Epithelial cell of esophagus (primary cell): Measurements from ENCODE around the gene PDGFC.

Experiments
- DNase-seq: peaks from one replicate; pipeline ENCODE4 v3.0.0; 2010; ENCODE audit warnings: low read depth
- H3K4me3 ChIP-seq: 2 replicates; pipeline ENCODE4 v1.5.1; 2011; ENCODE audit warnings: mild to moderate bottlenecking, low read length, control low read depth
- TF ChIP-seq, protein P1 (sequence below): IDR thresholded peaks from 2 replicates; pipeline ENCODE4 v1.5.1; 2011; ENCODE audit warnings: low read depth, mild to moderate bottlenecking, low read length, control low read depth, inconsistent platforms; ENCODE audit not compliant: insufficient read depth; ENCODE audit errors: missing control alignments

PDGFC gene

DNA sequence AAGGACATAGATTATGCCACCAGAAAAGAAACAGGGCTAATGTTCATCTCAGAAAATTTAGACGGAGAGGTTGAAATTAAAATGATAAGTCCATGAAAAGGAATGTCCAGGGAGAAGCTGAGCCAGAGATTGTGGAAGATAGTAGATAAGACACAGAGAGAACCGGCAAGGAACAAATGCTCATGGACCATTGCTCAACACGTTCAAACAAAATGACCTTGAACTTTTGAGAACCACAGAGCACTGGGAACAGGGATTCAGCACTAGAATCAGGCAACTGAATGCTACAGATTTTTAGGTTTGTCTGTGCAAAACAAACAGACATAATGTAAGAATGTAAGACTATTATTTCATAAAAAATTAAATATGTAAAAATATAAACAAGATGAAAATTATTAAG, 206.3 kb downstream of the PDGFC start:
- TF ChIP-seq, protein P1, sequence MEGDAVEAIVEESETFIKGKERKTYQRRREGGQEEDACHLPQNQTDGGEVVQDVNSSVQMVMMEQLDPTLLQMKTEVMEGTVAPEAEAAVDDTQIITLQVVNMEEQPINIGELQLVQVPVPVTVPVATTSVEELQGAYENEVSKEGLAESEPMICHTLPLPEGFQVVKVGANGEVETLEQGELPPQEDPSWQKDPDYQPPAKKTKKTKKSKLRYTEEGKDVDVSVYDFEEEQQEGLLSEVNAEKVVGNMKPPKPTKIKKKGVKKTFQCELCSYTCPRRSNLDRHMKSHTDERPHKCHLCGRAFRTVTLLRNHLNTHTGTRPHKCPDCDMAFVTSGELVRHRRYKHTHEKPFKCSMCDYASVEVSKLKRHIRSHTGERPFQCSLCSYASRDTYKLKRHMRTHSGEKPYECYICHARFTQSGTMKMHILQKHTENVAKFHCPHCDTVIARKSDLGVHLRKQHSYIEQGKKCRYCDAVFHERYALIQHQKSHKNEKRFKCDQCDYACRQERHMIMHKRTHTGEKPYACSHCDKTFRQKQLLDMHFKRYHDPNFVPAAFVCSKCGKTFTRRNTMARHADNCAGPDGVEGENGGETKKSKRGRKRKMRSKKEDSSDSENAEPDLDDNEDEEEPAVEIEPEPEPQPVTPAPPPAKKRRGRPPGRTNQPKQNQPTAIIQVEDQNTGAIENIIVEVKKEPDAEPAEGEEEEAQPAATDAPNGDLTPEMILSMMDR, result no peak
- no peak overlapping the region for H3K4me3 ChIP-seq
- DNase-seq, result no peak

DNA sequence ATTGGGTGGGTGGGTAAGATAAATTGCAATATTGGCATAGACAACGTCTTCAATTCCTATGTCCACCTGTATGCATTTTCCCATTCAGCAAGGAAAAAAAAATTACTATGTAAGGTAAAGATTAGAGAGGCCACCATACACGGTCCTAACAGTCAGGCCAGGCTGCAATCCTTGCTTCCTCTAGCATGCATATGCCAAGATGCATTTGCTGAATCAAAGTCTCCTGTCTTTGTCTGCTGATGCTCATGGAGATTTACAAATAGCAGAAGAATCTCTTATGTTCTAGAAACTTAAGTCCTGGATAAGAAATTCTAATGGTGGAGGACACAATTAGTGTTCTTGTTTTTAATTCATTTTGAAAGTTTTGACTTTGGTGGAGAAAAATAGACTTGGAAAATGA, 206.8 kb downstream of the PDGFC start:
- DNase-seq, result no peak

DNA sequence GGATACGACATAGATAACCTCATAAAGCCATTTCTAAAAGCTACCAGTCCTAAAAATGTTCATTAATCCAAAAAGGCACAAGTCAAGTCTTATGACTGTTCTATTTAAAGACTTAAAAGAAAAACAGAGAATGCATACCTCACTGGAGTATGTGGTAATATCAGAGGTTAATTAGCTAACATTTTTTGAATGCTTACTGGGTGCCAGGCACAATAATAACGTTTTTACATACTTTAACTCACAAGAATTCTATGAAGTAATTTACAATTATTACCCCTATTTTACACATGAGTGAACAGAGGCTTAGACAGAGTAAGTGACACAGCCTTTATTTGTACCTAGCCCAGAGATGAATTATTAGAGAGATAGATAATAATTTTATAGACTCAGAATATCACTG, 207.5 kb downstream of the PDGFC start:
- H3K4me3 ChIP-seq, result no peak overlapping the region
- DNase-seq, result peak; percentile 46
- TF ChIP-seq, protein P1, result no peak

More for the DNA sequence above, 206.8 kb downstream of the PDGFC start:
- TF ChIP-seq, protein P1, result no peak
- no peak overlapping the region for H3K4me3 ChIP-seq

DNA sequence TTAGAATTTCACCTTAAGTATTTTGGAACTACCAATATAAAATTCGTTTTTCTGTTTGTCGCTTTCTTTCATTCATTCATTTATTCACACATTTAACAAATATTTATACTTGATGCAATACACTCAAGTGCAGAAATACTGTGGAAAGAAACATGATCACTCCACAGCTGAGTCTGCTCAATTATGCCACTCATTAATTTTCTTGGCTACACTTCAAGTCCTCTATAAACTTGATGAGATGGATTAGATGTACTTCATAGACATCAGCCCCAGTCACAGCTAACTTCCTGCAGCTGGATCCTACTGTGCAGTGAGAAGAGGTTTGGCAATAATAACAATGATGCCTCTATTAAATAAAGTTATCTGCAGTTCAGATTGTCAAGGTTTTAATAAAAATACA, 208.1 kb downstream of the PDGFC start:
- H3K4me3 ChIP-seq, result no peak overlapping the region
- TF ChIP-seq, protein P1, result no peak
- no peak for DNase-seq

DNA sequence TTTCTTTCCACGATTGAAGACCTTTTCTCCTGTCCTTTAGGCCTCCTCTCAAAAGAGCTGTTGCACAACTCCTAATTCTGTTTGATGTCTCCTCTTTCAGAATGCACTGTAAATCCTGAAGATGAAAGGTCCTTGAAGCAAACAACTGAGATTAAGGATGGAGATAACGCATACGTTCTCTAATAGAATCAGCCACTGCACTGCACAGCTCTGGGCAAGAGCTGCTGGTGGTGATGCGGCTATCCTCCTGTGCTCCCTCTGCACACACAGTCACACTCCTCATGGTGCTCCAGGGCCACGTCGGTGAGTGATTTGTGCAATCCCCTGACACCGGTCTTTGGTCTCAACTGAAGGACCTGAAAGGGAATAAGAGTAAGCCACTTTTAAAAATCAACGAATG, 208.7 kb downstream of the PDGFC start:
- H3K4me3 ChIP-seq, result no peak overlapping the region
- TF ChIP-seq, protein P1, result no peak
- DNase-seq, result no peak

DNA sequence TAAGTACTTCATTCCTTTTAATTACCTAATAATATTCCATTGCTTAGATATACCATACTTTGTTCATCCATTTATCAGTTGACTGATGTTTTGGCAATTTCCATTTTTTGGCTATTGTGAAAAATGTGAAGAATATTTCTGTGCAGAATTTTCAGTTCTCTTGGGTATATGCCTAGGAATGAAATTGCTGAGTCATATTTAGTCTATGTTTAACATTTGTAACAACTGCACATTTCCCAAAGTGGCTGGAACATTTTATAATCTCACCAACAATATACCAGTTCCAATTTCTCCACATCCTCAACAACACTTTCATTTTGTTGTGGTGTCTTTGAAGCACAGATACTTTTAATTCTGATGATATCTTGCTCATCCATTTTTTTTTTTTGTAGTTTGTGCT, 215.5 kb downstream of the PDGFC start:
- no peak for DNase-seq
- H3K4me3 ChIP-seq, result no peak overlapping the region
- TF ChIP-seq, protein P1, result no peak

DNA sequence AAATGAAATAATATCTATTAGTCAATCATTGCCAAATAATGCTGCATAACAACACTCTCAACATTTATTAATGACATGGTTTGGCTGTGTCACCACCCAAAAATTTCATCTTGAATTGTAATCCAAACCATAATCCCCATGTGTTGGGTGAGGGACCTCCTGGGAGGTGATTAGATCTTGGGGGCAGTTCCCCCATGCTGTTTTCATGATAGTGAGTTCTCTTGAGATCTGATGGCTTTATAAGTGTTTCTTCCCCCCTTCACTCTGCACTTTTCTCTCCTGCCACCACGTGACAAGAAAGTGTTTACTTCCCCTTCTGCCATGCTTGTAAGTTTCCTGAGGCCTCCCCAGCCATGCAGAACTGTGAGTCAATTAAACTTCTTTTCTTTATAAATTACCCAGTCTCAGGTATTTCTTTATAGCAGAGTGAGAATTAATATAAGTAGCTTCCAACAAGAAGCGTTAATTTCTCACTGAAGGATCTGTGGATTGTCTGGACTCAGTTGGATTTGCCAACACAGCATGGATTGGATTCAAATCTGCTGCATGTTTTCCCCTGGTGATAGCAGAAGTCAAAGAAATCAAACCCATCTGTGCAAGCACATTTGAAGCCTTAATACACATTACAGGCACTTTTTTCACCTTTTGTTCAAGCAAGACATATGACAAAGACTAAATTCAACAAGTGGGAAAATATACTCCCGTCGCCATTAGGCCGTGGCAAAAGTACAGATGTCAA, 216.6 kb downstream of the PDGFC start:
- DNase-seq, result no peak
- no peak overlapping the region for H3K4me3 ChIP-seq
- TF ChIP-seq, protein P1, result no peak
